PFSK-1 (cell line): ENCODE data around the gene NUP210L.

Experiments used
- FOXP2 ChIP-seq: optimal IDR thresholded peaks from 2 replicates; pipeline ENCODE3; 2011; ENCODE audit warnings: borderline replicate concordance, control low read depth, inconsistent platforms; ENCODE audit not compliant: insufficient read depth; ENCODE audit errors: extremely low read length, extremely low read depth
- POLR2AphosphoS5 ChIP-seq: IDR thresholded peaks from 2 replicates; pipeline ENCODE4 v1.6.1; 2012; ENCODE audit warnings: low read depth, mild to moderate bottlenecking, control low read depth, low read length, moderate library complexity
- SIN3A ChIP-seq: IDR thresholded peaks from 2 replicates; pipeline ENCODE4 v1.6.1; 2012; ENCODE audit warnings: mild to moderate bottlenecking, low read length, moderate library complexity, borderline replicate concordance; ENCODE audit not compliant: insufficient read depth
- TAF1 ChIP-seq: IDR thresholded peaks from 2 replicates; pipeline ENCODE4 v1.6.1; 2012; ENCODE audit warnings: low read length, control low read depth, borderline replicate concordance; ENCODE audit not compliant: insufficient read depth
- TF ChIP-seq, protein P1 (sequence below), 2 experiments: IDR thresholded peaks; 2 replicates each; pipeline versions ENCODE4 v1.6.1 to v1.8.0; 2011 to 2012; ENCODE audit warnings: low read depth in 2 of 2, low read length in 2 of 2, control low read depth in 1 of 2, inconsistent platforms in 1 of 2, mild to moderate bottlenecking in 1 of 2, moderate library complexity in 1 of 2; ENCODE audit not compliant: insufficient read depth in 1 of 2

The NUP210L gene

DNA sequence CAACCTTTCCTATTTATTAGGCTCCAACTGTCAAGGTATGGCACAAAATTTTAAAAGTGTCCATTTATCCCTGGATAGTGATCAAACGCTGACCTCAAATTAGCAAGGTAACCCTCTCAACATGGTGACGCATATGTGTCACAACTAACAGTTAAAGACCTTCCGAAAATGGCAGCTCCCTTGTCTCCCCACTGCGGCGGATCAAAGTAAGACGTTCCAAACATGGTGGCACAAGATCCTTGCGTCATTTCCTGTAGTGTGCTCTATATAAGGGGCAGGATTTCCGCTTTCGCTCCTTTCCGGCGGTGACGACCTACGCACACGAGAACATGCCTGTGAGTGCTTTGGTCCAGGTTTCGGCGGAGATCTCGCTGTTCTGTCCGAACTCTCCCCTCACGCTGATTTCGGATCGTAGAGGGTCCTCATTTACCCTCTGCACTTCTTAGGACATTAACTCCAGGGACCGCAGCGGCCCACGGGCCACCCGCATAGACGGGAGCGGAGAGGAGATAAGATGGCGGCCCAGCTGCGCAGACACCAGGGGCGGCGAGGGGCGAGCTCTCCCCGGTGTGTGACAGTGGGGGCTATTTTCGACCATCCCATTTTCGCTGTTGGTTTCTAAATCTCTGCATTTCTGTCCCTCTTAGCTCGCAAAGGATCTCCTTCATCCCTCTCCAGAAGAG lies 164.3 kb downstream of the NUP210L start, which contains the start of gene RPS27:
Gene RPS27, plus strand, starts transcription at position 295 of the 683 bp plus-strand sequence. Its CDS starts 35 bp downstream, at position 330.
- TF ChIP-seq, protein P1, sequence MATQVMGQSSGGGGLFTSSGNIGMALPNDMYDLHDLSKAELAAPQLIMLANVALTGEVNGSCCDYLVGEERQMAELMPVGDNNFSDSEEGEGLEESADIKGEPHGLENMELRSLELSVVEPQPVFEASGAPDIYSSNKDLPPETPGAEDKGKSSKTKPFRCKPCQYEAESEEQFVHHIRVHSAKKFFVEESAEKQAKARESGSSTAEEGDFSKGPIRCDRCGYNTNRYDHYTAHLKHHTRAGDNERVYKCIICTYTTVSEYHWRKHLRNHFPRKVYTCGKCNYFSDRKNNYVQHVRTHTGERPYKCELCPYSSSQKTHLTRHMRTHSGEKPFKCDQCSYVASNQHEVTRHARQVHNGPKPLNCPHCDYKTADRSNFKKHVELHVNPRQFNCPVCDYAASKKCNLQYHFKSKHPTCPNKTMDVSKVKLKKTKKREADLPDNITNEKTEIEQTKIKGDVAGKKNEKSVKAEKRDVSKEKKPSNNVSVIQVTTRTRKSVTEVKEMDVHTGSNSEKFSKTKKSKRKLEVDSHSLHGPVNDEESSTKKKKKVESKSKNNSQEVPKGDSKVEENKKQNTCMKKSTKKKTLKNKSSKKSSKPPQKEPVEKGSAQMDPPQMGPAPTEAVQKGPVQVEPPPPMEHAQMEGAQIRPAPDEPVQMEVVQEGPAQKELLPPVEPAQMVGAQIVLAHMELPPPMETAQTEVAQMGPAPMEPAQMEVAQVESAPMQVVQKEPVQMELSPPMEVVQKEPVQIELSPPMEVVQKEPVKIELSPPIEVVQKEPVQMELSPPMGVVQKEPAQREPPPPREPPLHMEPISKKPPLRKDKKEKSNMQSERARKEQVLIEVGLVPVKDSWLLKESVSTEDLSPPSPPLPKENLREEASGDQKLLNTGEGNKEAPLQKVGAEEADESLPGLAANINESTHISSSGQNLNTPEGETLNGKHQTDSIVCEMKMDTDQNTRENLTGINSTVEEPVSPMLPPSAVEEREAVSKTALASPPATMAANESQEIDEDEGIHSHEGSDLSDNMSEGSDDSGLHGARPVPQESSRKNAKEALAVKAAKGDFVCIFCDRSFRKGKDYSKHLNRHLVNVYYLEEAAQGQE (IDR thresholded peaks at IDR 0.05; ENCODE audit: insufficient read depth in 1 of 2, low read depth in 2 of 2, low read length in 2 of 2), result no peak; a peak in 1 of 4 replicates
- TF ChIP-seq TAF1 (peak; percentile 98), FOXP2 (no peak), POLR2AphosphoS5 (peak; percentile 100), SIN3A (no peak)

DNA sequence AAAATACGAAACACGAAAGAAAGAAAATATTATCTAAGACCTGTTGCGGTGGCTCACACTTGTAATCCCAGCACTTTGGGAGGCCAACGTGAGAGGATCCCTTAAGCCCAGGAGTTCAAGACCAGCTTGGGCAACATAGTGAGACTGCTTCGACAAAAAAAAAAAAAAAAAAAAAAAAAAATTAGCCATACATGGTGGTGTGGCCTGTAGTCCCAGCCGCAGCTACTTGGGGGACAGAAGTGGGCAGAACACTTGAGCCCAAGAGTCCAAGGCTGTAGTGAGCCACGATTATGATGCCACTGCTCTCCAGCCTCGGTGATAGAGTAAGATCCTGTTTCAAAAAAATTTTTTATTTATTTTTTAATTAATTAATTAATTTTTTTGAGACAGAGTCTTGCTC lies 167.3 kb downstream of the NUP210L start:
- TF ChIP-seq FOXP2, result no peak
- TF ChIP-seq POLR2AphosphoS5, result no peak
- no peak for TF ChIP-seq TAF1
- TF ChIP-seq, protein P1 (IDR thresholded peaks at IDR 0.05; ENCODE audit: insufficient read depth in 1 of 2, low read depth in 2 of 2, low read length in 2 of 2), result no peak
- TF ChIP-seq SIN3A, result no peak

DNA sequence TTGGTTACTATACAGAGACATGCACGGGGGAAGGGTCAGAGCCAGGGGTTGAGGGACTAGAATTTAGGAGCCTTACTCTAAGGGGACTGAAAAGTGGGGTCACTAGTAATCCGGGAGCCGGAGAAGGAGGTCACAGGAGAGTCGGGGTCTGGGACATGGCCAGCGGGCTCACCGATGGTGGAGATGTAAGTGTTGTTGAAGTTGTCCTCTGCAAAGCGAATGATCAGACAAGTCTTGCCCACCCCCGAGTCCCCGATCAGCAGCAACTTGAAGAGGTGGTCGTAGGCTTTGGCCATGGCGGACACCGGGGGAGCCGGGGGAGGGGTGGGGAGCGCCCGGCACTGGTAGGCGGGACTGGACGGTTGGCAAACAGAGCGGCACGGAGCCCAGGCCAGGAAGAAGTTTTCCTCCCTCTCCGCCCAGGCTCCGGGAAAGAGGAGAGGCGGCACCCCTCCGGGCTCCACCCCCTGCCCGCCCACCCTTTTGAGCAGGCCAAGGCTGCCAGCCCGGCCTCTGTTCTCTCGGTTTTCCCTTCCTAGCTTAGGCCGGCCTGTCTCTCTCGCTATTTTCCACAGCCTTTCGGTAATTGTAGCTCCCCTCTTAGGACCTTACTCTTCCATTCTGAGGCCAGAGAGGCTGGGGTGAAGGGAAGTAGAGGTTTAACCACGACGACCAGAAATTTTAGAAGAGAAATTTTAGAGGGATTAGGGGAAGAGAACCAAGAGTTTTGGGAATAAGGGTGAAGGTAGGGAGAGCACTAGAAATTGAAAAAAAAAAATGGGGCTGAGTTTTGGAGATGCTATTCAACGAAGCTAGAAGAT lies 168.7 kb downstream of the NUP210L start, which contains the start of gene RAB13:
Gene RAB13, minus strand, starts transcription at position 399 of the 821 bp plus-strand sequence. Its CDS starts 103 bp downstream, at position 296.
- no peak for TF ChIP-seq FOXP2
- peak; percentile 47; the same call in 1 of the 2 replicates for TF ChIP-seq SIN3A
- TF ChIP-seq, protein P1 (IDR thresholded peaks at IDR 0.05; ENCODE audit: insufficient read depth in 1 of 2, low read depth in 2 of 2, low read length in 2 of 2), result no peak
- peak; percentile 70 for TF ChIP-seq POLR2AphosphoS5
- TF ChIP-seq TAF1, result peak; percentile 43; the same call in 1 of the 2 replicates

DNA sequence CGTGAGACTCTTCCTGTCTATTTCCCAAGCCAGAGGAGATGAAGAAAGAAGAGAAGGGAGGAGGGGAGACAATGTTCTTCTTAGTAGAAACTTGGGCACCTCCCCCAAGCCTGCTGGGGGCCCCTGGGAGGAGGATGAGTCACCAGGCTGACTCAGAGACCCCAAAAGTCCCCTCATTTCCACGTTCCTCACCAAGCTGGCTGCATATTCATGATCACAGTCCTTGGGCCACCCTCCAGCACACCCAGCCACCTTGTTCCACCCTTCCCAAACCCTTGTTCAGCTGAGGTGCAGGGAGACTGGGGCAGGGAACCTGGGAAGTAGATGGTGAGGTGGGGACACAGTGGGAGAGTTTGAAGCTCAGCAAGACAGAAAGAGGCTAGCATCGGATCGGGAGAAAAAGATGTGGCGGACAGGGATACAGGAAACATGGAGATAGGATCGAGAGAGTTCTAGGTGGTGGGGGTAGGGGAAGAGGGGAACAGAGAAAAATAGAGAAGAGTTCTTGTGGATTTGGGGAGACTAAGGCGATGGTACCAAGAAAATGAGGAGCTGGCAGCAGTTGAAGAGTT lies 169.4 kb downstream of the NUP210L start:
- TF ChIP-seq POLR2AphosphoS5 (no peak), SIN3A (no peak), FOXP2 (no peak), TAF1 (peak; percentile 39; the same call in 1 of the 2 replicates)
- TF ChIP-seq, protein P1 (IDR thresholded peaks at IDR 0.05; ENCODE audit: insufficient read depth in 1 of 2, low read depth in 2 of 2, low read length in 2 of 2), result no peak
